Measurements from ENCODE around the gene MORC4.
A peak's percentile ranks its signal among the peaks of the same experiment; 100 is the strongest.

The MORC4 gene

DNA sequence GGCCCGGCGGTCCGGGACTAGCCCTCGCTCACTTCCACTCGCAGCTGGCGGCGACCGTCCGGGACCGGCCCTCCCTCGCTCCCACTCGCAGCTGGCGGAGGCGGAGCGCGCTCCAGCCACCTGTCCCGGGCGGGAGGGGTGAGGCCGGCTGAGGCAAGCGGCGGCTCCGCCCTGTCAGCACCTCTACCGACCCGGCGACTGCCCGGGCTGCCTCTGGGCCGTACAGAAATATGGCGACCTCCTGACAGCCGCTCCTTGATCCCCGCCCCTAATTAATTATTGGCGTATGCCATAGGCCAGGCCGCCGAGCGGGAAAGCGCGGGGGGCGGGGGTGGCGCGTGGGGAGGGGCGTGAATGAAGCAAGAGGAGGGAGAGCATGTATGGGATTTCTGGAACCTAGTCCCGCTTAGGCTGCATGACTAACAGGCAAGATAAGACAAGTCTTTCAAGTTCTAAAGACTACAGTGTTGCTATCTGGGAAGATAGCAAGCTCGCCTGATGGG is at the start of gene MORC4:
Gene MORC4, minus strand, starts transcription at position 200 of the 503 bp plus-strand sequence. CDS start 243 bp downstream, outside the sequence.
- peaks cover 8% of the 10 kb centered on the region for H3K4me1 Mint-ChIP-seq (ENCODE audit: low read depth)
- no peaks in the 10 kb centered on the region for H3K36me3 Mint-ChIP-seq (ENCODE audit: low read depth)
- H3K4me3 Mint-ChIP-seq, result peak within 1 kb of the TSS; percentile 65
- H3K9me3 Mint-ChIP-seq, result no peaks in the 10 kb centered on the region
- no peak within 1 kb of the TSS for H3K27ac Mint-ChIP-seq
- H3K27me3 Mint-ChIP-seq, result peaks cover 30% of the 10 kb centered on the region
- intact Hi-C loops (cut with micrococcal nuclease), result no loop called here

DNA sequence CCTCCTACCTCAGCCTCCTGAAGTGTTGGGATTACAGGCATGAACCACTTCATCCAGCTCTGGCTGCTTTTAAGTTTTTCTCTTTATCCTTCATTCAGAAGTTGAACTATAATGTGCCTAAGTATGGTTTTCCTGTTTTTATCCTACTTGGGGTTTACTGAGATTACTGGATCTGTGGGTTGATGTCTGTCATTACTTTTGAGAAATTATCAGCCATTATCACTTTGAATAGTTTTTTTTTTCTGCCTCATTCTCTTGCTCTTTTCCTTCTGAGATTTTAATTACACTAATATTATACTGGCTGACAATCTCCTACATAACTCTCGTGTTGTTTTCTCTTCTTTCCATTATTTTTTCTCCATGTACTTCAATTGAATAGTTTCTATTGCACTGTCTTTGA is 47.6 kb upstream of the MORC4 start:
- Mint-ChIP-seq H3K9me3 (no peaks in the 10 kb centered on the region), H3K36me3 (ENCODE audit: low read depth) (no peaks in the 10 kb centered on the region), H3K4me1 (ENCODE audit: low read depth) (no peaks in the 10 kb centered on the region), H3K4me3 (no peak overlapping the region), H3K27ac (no peak overlapping the region), H3K27me3 (no peaks in the 10 kb centered on the region)
- intact Hi-C loops (cut with micrococcal nuclease), result no loop called here

DNA sequence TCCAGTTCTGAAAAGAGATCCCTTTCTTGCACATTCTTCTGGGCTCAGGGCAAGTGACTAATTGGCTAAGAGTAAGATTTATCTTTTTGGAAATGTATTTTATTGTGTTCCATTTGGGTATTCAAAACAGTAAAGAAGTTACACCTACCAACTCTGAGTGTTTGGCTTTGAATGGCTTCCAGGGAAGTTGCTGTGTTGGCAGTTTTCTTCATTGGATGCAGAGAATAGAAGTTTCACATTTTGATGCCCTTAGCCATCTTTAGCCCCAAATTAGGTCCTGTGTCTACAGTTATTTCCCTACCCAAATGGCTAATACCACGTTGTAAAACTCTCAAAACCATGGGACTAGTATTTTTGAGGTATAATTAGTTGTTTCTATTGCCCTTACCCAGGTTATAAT is 29.7 kb upstream of the MORC4 start:
- Mint-ChIP-seq H3K9me3 (no peaks in the 10 kb centered on the region), H3K27me3 (peaks cover 4% of the 10 kb centered on the region), H3K4me1 (ENCODE audit: low read depth) (no peaks in the 10 kb centered on the region), H3K27ac (no peak overlapping the region), H3K36me3 (ENCODE audit: low read depth) (no peaks in the 10 kb centered on the region), H3K4me3 (no peak overlapping the region)
- intact Hi-C loops (cut with micrococcal nuclease), result loop anchor here (5.0 to 10.0 kb wide), 3 partner anchors 398 to 865 kb away; partner anchors contain the start of genes NCBP2L and TSC22D3

DNA sequence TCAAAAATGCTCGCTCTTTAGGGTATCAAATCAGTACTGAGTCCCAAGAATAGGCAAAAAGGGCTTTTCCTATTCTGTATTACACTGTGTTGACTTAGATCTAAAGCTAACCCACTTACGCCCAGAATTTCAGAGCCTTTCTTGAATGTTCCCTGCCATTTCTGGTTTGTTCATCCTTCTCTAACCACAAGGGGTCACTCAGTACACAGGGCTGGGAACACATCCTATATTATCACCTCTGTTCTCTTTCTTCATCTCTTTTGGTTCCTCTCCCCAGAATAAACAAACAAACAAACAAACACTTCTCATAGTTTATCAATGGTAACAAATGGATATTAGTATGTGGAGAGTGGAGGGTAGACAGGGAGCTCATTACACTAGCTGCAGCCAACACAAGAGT is 25.5 kb upstream of the MORC4 start:
- no peak overlapping the region for H3K4me3 Mint-ChIP-seq

DNA sequence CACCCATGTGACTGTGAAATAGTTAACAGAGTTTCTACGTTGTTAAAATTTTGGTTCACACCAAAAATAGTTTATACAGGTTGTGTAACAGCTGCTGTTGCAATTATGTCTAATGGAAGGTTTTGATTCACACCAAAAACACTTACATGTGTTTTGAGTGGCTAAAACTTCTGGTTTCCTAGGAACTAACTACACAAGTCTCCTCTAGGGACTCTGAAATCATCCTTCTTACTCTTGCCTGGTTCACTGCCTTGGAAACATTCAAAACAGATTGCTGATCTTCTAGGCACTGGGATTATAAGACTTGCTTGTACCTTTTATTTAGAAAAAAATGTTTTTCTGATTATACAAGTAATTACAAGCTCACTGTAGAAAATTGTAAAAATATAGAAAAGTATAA is 14.9 kb upstream of the MORC4 start:
- Mint-ChIP-seq H3K4me1 (ENCODE audit: low read depth) (no peaks in the 10 kb centered on the region), H3K4me3 (no peak overlapping the region), H3K36me3 (ENCODE audit: low read depth) (no peaks in the 10 kb centered on the region), H3K27me3 (no peaks in the 10 kb centered on the region), H3K9me3 (no peaks in the 10 kb centered on the region), H3K27ac (no peak overlapping the region)
- intact Hi-C loops (cut with micrococcal nuclease), result no loop called here

More for the DNA sequence above, 25.5 kb upstream of the MORC4 start:
- Mint-ChIP-seq H3K9me3 (no peaks in the 10 kb centered on the region), H3K4me1 (ENCODE audit: low read depth) (no peaks in the 10 kb centered on the region), H3K27ac (no peak overlapping the region), H3K27me3 (no peaks in the 10 kb centered on the region), H3K36me3 (ENCODE audit: low read depth) (no peaks in the 10 kb centered on the region)
- intact Hi-C loops (cut with micrococcal nuclease), result loop anchor here (5.0 to 10.0 kb wide), 3 partner anchors 402 to 869 kb away; partner anchors contain the start of genes NCBP2L and TSC22D3

DNA sequence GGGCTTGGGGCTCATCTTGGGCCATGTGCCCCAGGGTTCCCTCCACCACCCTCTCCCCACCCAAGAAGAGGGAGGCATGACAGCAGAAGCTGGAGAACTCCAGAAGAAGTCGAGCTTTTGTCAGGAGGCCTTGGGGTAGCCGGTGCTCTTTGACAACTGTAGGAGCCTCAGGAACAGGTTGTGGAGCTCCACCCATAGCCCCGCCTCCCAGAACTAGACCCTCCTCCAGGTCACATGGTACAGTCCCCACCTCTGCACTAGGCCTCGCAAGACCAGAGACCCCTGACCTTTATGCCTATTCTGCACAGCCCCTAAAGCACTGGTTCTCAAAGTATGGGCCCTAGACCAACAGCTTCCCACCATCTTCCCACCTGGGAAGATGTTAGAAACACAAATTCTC is 8.0 kb upstream of the MORC4 start:
- Mint-ChIP-seq H3K9me3 (no peaks in the 10 kb centered on the region), H3K36me3 (ENCODE audit: low read depth) (no peaks in the 10 kb centered on the region), H3K4me3 (no peak overlapping the region), H3K4me1 (ENCODE audit: low read depth) (no peaks in the 10 kb centered on the region), H3K27me3 (peaks cover 2% of the 10 kb centered on the region), H3K27ac (no peak overlapping the region)
- intact Hi-C loops (cut with micrococcal nuclease), result no loop called here

DNA sequence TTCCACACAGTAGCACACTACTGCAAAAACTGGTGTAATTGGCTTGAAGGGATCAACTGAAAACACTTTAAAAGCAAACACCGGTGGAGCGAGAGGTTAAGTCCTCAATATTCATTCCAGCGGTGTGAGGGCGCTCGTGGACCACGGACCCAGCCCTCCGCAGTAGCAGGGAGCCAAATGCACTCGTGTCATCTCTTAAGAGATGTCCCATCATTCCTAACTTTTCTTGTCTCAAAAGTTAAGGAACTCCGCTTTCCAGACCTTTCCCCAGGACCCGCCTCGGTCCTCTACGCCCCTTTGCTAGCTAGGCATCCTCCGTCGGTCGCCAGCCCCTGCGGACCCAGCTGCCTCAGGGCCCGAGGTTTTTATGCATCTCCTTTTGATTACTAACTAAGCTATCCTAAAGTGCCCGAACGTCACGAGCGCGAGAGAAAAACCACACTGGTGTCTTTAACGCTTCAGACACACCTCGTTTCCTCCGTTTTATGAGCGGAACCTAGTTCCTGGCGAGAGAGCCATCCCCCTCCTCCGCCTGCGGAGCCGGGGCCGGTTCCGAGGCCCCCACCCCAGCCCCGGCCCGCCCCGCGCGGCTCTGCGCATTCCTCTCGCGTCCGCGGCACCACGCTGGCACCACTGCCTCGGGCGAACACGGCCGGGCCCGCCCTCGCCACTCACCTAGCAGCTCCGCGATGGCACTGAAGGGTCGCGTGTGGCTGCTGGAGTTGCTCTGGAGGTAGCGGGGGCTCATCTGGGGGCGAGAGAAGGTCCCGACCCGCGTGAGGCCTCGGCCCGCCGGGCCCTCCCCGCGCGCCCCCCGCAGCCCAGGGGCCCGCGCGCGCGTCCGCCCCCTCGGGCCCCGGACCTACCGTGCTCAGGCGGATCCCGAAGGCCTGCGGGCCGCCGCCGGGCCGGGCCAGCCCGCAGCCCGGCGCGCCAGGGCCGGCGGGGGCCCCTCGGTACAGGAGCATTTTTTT is 723 bp downstream of the MORC4 start:
- Mint-ChIP-seq H3K4me3 (peak overlapping the region; percentile 64), H3K36me3 (ENCODE audit: low read depth) (no peaks in the 10 kb centered on the region), H3K4me1 (ENCODE audit: low read depth) (peaks cover 8% of the 10 kb centered on the region), H3K27me3 (peaks cover 30% of the 10 kb centered on the region), H3K9me3 (no peaks in the 10 kb centered on the region), H3K27ac (no peak overlapping the region)
- intact Hi-C loops (cut with micrococcal nuclease), result no loop called here

DNA sequence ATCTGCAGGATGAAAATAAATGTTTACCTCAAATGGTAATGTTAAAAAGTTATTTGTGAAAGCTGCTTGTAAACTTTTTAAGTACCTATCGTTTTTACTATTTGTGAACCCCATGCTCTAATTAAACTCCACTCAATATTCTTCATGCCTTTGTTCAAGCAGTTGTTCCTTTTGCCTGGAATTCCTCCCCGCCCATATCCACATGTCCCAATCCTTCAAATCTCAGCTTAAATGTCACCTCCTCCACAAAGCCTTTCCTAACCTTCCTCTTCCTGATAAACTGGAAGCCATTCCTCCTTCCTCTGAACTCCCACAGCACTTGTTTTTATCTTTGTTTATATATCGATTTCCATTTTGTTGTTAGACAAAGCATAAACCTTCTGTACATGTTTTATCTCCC is 2.4 kb downstream of the MORC4 start:
- H3K9me3 Mint-ChIP-seq, result no peaks in the 10 kb centered on the region
- H3K4me3 Mint-ChIP-seq, result no peak overlapping the region
- peaks cover 8% of the 10 kb centered on the region for H3K4me1 Mint-ChIP-seq (ENCODE audit: low read depth)
- no peaks in the 10 kb centered on the region for H3K36me3 Mint-ChIP-seq (ENCODE audit: low read depth)
- H3K27me3 Mint-ChIP-seq, result peaks cover 29% of the 10 kb centered on the region
- H3K27ac Mint-ChIP-seq, result no peak overlapping the region
- intact Hi-C loops (cut with micrococcal nuclease), result no loop called here

DNA sequence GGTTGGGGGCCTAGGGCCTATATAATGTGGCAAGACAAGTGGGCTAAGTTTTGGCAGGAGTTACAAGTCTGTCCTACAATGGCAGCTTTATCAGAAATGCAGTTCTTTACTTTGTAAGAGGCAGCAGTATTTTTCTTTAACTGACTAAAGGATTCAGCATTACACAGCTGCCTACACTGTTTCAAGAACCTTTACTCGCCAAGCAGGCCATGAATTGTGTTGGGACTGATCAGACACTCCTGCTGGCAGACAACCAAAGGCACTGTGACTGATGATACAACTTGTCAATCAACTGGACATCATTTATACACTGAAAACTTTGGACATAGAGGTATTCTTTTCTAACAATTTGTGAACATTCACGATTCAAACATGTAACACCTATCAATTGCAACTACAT is 4.3 kb downstream of the MORC4 start:
- Mint-ChIP-seq H3K27me3 (peaks cover 26% of the 10 kb centered on the region), H3K4me3 (no peak overlapping the region), H3K9me3 (no peaks in the 10 kb centered on the region), H3K36me3 (ENCODE audit: low read depth) (no peaks in the 10 kb centered on the region), H3K27ac (no peak overlapping the region), H3K4me1 (ENCODE audit: low read depth) (peaks cover 8% of the 10 kb centered on the region)
- intact Hi-C loops (cut with micrococcal nuclease), result no loop called here

DNA sequence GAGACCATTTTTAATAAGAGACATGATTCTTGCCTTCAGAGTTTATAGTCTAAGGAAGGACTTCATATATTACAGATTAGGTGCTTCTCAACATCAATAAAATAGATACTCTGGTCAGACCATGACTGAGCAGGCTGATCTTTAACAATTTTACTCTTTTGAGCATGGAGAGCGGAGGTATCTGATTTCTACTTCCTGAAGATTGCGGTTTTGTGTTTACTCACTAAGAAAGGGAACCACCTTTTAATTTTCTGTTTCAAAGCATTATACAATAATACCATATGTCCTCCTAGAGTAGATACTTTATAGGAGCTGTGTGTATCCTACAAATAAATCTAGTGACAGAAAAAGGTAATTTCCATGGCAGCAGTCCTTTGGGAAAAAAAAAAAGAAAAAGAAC is 12.5 kb downstream of the MORC4 start:
- intact Hi-C loops (cut with micrococcal nuclease), result no loop called here
- Mint-ChIP-seq H3K27me3 (no peaks in the 10 kb centered on the region), H3K4me1 (ENCODE audit: low read depth) (no peaks in the 10 kb centered on the region), H3K4me3 (no peak overlapping the region), H3K27ac (no peak overlapping the region), H3K9me3 (no peaks in the 10 kb centered on the region), H3K36me3 (ENCODE audit: low read depth) (no peaks in the 10 kb centered on the region)

DNA sequence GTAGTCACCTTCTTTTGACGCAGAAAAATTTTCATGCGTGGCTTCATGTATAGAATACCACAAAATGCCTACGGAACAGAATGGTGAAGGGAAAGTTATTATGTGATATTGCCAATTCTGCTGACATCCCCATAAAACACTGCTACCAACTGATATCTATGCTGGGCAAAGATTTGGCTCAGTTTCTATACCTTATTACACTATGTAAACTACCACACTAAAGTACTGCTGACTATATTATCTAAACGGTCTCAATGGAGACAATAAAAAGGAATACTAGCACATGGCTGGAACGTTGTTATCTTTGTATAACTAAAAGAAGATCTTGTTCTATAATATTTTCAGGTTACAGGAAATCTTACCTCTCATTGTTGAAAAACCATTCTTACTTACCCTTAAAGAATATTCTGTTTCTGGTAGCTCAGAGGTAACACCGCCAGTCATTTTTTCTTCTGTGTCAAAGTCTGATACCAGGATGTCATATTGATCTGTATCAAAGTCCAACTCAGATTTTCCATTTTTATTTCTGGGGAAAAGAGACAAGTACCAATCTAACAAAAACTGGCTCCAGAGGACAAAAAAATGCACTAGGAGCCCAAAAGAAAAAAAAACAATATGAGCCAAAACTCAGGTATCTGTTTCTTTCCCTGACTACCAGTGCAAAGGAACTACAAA is 18.9 kb downstream of the MORC4 start:
- intact Hi-C loops (cut with micrococcal nuclease), result no loop called here
- Mint-ChIP-seq H3K36me3 (ENCODE audit: low read depth) (no peaks in the 10 kb centered on the region), H3K4me3 (no peak overlapping the region), H3K27ac (no peak overlapping the region), H3K27me3 (no peaks in the 10 kb centered on the region), H3K4me1 (ENCODE audit: low read depth) (no peaks in the 10 kb centered on the region), H3K9me3 (no peaks in the 10 kb centered on the region)

DNA sequence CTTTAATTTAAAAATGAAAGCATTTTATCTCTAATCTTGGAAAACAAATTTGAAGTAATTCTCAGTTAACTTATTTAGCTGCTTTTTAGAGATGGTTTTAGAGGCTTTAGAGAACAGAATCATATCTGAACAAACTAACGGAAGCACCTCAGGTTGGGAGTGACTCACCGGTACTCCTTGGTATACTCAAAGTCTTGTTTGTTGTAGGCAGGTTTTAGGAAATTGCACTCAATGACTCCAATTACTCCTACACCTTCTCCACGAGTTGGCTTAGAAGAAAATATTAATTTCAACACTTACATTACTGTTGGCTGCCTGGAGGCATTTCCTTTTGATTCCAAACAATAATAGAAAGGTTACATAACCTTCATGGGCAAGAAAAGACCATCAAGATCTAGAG is 23.6 kb downstream of the MORC4 start:
- H3K27ac Mint-ChIP-seq, result no peak overlapping the region
- no peak overlapping the region for H3K4me3 Mint-ChIP-seq
- no peaks in the 10 kb centered on the region for H3K36me3 Mint-ChIP-seq (ENCODE audit: low read depth)
- H3K27me3 Mint-ChIP-seq, result no peaks in the 10 kb centered on the region
- no peaks in the 10 kb centered on the region for H3K9me3 Mint-ChIP-seq
- intact Hi-C loops (cut with micrococcal nuclease), result no loop called here
- no peaks in the 10 kb centered on the region for H3K4me1 Mint-ChIP-seq (ENCODE audit: low read depth)

DNA sequence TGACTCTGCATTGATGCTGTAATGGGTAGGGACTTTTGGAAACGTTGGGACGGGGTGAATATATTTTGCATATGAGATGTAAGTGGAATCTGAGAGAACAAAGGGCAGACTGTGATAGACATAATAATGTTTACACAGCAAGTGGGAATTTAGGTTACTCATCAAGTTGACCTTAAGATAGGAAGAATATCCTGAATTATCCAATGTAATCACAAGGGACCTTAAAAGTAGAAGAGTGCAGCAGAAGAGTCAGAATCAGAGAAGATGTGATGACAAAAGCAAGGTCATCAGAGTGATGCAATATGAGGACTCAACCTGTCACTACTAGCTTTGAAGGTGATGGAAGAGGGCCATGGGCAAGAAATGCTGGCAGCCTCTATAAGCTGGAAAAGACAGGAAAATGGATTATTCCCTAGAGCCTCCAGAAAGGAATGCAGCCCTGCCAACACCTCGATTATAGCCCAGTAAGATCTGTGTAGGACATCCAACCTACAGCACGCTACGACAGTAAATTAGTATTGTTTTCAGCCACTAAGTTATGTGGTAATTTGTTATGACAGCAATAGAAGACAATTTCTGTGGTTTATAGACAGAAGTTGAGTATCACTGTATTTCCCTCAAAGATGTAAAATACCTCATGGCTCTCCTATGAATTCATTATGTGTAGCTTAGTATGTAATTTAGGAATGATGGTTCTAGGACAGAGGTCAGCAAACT is 26.4 kb downstream of the MORC4 start:
- no peaks in the 10 kb centered on the region for H3K27me3 Mint-ChIP-seq
- H3K9me3 Mint-ChIP-seq, result no peaks in the 10 kb centered on the region
- H3K4me3 Mint-ChIP-seq, result no peak overlapping the region
- no peak overlapping the region for H3K27ac Mint-ChIP-seq
- intact Hi-C loops (cut with micrococcal nuclease), result no loop called here
- no peaks in the 10 kb centered on the region for H3K36me3 Mint-ChIP-seq (ENCODE audit: low read depth)
- no peaks in the 10 kb centered on the region for H3K4me1 Mint-ChIP-seq (ENCODE audit: low read depth)

DNA sequence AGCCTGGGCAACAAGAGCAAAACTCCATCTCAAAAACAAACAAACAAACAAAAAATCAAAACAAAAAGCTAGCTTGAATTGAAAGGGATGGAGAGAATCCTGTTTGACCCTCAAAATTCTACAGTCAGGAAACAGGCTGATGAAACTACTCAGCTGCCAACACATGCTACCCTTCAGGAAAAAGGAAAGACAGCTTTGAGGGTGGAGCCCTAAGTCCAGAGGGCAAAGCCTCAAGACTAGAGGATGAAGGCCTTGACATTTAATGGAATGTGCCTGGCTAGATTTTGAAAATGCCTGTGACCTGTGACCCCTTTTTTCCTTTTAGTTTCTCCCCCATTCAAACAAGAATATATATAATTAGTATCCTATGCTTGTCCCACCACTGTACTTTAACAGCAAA is 27.1 kb downstream of the MORC4 start:
- H3K27ac Mint-ChIP-seq, result no peak overlapping the region
- H3K36me3 Mint-ChIP-seq (ENCODE audit: low read depth), result no peaks in the 10 kb centered on the region
- no peaks in the 10 kb centered on the region for H3K27me3 Mint-ChIP-seq
- H3K4me1 Mint-ChIP-seq (ENCODE audit: low read depth), result no peaks in the 10 kb centered on the region
- intact Hi-C loops (cut with micrococcal nuclease), result no loop called here
- no peaks in the 10 kb centered on the region for H3K9me3 Mint-ChIP-seq
- no peak overlapping the region for H3K4me3 Mint-ChIP-seq
